ENCODE results near the gene CDK5R2. TPM values are rescaled to one million over a fixed set of nuclear protein-coding genes. Genes with fewer than 3 reads are reported as not detected.

The CDK5R2 gene
- total RNA-seq, 1 donor from 2014 or later: not detected

DNA sequence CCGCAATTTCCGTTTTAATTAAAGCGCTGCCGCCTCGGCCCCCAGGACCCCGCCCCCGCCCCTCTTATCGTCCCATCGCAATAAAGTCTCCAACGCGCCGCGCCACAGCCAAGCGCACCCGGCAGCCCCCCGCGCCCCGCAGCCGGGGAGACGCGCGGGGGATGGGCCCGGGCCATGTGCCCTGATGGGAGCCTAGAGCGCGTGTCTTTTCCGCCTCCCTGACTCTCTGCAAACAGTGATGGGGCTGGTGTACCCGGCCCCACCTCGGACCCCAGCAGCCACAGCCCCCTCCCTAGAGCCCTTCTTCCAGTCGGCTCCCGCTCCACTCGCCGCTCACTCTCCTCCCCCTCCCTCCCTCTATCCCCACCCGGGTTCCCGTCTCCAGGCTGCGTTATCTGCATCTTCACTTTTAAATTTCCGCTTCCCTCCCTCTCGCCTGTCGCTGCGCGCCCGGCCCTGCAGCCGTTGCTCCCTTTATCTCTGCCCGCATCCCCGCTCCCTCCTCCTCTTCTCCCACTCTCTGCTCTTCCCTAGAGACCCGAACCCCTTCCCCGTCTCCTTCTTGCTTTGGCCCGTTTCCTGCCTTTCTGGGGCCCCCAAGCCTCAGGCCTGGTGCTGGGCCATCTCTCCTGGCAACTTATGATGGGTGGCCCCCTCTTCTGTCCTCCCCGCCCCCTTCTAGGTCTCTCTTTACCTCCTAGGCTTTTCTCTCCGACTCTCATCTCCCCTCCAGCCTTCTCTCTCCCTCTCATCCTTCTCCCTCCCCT lies 26.0 kb downstream of the CDK5R2 start:
- intact Hi-C loops (cut with micrococcal nuclease): no loop called here
- DNase-seq (no peak), ATAC-seq (no peak)

DNA sequence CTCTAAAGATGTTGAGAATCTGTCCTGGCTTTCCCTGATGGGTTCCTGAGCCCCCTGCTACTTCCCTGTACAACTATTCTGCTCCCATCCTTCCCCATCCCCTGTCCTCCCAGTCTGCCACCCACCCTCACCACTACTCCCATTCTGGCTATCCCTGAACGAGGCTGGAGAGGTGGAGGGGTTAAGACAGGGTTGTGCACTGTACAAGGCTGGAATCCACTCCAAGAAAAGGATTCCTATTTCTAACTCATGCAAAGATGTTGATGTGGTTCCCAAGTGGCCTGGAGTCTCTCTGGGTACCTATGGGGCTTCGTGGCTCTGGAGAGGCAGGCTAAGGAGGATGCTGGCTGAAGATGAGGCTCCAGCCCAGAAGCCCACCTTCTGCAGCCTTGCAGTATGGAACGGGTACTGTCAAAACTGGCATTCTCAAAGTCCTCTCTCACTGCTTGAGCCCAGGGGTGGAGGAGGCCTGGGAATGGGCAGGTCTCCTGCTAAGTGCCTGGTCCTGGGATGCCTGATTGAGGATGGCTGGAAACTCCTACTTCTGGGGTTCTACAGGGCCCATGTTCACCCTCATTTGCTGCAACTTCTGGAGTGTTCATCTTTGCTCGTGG lies 26.8 kb downstream of the CDK5R2 start:
- no peak for DNase-seq
- ATAC-seq: no peak
- intact Hi-C loops (cut with micrococcal nuclease): no loop called here

DNA sequence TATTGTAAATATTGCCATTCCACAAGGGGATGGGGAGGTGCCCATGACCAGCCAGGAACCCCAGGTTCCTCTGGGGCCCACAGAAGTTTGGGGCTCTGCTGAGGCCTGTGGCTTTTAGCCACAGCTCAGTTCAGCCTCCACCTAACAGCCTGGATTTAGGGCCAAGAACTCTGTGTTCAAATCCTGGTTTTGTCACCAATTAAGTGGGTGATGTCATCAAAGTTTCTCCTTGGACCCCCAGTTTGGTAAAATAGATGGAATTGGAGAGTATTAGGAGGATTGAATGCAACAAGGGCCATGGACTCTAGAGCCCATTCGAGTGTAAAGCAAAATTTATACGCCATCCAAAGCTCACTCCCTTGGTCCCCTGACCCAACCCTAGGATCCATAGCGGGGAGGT lies 28.7 kb downstream of the CDK5R2 start:
- DNase-seq: no peak
- no peak for ATAC-seq
- intact Hi-C loops (cut with micrococcal nuclease): no loop called here

DNA sequence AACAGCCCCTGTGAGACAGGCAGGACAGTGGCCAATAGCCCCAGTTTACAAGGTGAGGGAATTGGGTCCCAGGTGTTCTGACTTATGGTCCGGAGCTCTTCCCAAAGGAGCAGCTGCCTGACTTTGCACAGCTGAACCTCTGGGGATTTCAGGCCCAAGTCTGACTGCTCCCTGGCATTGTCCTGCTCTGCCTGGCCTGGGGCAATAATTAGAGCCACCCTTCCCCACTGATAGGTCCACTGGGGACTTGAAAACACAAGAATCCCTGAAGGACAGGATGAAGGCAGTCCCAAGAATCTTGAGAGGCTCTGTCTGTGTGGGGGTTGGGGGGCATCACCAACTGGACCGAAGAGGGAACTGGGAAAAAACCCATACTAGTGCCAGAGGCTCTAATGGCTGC lies 29.2 kb downstream of the CDK5R2 start:
- intact Hi-C loops (cut with micrococcal nuclease): no loop called here
- ATAC-seq: no peak
- no peak for DNase-seq

DNA sequence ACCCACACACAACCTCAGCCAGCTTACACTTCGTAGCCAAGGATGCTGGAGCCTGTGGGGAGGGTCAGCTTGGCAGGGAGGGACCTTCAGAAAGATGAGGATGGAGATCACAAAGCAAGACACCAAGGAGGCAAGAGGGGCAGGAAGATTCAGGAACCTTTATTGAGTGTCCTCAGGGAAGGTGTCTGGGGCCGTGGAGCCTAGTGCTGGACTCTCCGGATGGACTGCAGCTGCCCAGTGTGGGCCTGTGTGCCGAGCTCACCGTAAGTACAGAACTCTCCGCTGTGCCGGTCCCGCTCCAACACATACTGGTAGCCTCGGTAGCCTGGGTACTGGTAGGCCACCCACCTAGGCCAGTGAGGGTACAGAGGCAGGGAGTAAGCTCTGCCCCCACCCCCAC lies 30.6 kb downstream of the CDK5R2 start:
- no peak for DNase-seq
- intact Hi-C loops (cut with micrococcal nuclease): no loop called here
- no peak for ATAC-seq

DNA sequence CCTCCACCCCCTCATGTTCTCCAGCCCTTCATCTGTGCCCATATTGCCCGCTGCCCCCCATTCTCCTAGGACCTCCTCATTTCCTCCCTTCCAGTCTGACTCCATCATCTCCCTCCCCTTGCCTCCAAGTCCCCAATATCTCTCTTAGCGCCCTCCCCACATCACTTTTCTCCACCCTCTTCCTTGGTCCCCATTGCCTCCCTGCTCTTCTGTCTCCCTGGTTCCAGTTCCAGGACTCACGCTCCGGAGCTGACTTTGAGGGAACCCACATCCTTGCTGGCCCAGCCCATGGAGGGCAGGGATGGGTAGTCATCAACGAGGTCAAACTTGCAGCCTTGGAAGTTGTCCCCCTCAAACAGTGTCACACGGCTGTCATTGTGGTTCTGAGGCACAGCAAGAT lies 31.1 kb downstream of the CDK5R2 start:
- no peak for ATAC-seq
- DNase-seq: no peak
- intact Hi-C loops (cut with micrococcal nuclease): no loop called here

DNA sequence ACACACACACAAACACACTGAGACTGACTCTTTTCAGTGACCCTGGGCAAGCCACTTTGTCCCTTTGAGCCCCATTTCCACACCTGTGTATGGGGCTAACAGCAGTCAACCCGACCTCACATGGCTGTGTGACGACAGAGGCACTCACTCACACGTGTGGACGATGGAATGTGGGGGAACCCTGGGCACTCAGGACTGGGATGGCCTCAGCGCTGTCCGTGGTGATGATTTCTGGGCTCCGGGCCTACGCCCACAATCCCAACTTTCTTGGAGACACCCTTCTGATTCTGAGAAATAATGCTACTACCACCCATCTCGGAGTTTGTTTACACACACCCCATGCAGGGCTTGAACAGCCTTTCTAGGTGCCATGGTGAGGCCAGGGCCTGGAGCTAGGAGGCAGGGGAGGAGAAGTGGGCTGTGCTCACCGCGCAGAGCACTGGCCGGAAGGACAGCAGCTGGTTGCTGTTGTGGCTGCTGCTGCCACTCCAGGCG lies 32.3 kb downstream of the CDK5R2 start:
- DNase-seq (no peak), ATAC-seq (no peak)
- intact Hi-C loops (cut with micrococcal nuclease): no loop called here

DNA sequence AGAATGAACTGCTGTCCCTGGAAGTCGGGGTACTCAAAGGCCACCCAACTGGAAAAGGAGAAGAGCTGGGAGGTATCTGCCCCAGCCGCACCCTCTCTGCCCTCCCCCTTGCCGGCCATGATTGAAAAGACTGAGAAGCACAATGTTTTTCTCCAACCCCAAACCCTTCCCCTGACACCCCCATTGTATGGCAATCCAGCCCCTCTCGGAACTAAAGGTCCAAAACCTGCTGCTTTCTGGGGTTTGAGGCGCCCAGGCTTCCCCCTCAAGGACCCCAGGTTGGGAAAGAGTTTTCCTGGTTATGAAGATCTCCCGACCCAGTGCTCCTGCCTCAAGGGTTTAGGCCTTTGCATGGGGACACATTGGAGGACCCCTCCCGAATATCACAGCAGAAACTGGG lies 32.7 kb downstream of the CDK5R2 start:
- DNase-seq: no peak
- no peak for ATAC-seq
- intact Hi-C loops (cut with micrococcal nuclease): no loop called here

DNA sequence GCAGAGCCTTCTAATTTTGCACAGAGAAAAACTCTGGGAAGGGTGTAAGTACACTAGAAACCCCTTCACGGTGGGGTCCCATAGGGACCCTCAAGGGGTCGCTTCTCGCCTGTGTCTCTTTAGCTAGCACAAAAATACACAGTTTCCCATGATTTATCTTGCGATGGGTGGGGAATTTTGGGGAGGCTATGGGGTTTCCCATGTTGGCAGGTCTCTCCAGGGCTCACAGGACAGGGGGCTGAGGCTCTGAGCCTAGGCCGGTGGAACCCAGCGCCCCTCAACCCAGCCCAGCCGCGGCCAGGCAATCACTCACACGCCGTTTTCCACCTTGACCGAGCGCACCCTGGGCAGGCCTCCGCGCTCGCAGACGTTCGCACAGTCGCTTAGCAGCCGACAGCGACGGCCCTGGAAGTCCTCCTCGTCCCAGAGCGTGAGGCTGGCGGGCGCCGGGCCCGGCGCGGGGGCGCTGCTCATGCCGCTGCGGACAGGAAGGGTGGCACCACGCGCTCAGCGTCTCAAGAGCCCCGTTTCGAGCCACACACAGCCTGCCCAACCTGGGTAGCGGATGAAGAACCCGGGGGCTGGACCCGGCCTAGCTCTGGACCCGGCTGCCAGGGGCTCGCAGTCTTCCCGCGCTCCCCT lies 33.4 kb downstream of the CDK5R2 start:
- ATAC-seq (peak; percentile 12), DNase-seq (no peak)
- intact Hi-C loops (cut with micrococcal nuclease): no loop called here

DNA sequence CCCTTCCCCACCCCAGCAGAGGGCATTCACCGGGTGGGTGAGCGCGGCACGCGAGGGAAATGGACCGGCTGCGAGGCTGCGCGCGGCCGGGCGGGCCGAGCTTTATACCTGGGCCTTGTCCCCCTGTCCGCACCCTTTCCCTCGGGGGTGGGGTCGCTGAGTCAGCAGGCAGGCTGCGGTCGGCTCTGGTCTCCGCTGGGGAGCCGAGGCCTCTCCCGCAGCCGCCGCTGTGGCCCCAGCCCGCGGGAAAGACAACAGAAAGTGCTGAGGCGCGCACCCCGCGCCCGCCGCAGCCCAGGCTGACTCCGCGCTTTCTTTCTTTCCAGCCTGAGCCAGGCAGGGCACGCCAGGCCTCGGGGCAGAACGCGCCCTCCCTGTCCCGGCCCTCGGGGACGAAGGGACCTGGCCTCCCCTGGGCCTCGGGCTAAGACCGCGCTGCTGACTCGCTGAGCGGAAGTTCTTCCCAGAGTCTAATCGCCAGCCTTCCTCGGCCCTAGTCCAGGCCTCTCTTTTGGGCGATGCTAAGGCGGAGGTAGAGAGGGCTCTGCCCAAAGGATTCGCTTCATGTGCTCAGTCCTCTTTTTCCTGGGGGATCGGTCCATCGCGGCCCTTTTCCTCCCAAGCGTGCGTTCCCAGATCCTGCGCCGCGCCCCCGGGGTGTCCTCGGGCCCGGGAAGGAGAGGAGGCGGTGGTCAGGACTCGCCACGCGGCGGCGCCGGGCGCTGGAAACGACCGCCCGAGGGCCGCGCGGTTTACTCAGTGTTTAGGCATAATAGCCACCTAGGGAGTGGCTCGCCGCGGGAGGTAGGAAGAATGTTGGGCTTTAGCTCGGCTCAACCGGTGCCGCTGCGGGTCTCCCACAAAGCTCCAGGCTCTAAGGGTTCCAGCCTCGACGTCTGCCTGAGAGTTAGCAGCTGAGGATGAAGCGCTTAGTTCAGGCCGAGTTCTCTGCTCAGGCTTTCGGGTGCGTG lies 34.2 kb downstream of the CDK5R2 start, which contains the start of gene CRYBA2:
Gene CRYBA2, minus strand, starts transcription at position 78 of the 971 bp plus-strand sequence. CDS start 246 bp downstream, outside the sequence.
- ATAC-seq: peak; percentile 21
- intact Hi-C loops (cut with micrococcal nuclease): no loop called here
- DNase-seq: no peak

DNA sequence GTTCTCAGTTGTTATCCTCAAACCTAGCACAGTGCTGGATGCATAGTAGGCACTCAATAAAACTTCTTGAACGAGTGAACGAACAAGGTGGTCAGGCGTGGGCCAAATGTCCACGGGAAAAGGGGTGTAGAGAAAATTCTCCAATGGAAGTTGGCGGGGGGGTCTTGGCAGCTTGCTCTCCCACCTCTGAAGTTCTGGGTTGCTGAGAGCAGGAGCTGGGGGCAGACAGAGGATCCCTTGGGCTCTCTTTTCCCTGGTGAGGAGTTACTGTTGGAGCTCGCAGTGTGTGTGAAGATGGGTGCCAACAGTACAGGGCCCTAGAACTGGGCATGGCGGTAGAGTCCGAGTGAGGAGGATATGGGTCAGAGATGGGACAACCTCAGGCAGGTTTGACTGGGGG lies 36.1 kb downstream of the CDK5R2 start:
- DNase-seq (no peak), ATAC-seq (no peak)
- intact Hi-C loops (cut with micrococcal nuclease): no loop called here

DNA sequence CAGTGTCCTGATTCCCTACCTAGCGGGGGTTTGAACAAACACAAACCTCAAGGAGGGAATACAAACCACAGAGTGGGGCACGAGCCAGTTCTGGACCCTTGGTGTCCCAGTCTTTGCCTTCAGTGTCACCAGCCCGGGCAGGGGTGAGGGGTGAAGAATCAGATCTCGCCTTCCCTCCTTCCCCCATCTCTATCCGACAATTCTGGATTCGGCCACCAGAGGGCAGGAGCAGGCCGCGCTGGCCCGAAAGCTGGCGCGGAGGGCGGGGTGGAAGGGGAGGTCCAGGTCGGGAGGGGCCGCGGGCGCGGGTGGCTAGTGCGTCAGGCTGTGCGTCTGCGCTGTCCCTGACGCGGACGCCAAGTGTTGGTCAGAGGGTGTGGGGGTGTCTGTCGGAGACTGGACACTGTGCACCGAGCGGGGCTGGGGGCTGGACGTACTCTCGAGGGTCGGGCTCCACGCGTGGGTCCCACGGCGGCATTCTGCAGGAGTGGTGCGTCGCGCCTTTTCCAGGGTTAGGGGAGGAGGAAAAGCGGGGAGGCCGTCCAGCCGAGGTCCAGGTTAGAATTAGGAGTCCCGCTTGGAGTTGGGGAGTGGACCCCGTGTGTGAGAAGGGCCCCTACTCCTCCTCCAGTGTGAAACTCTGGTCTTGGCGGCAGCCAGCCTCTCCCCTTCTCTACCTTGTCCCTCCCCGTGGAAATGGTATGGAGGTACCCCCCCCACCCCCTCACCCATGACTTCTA lies 36.7 kb downstream of the CDK5R2 start:
- DNase-seq (peak; percentile 88), ATAC-seq (peak; percentile 89)
- intact Hi-C loops (cut with micrococcal nuclease): no loop called here

DNA sequence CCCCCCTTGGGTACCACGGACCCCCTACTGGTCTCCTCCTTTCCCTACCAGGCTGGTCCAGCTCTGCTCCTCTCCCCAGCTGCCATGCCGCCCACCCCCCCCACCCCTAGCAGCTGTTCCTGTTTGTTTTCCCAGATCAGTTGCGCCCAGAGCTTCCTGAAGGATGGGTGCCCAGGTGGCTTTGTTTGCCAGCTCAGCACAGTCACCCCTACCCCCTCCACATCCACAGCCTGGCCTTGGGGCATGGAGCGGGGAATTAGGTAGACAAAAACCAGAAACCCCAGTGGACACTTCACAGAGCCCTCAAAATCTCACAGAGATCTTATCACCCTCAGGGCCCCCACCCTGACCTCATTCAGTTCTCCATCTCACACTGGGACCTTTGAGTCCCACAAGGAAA lies 37.5 kb downstream of the CDK5R2 start:
- DNase-seq (no peak), ATAC-seq (no peak)
- intact Hi-C loops (cut with micrococcal nuclease): no loop called here

DNA sequence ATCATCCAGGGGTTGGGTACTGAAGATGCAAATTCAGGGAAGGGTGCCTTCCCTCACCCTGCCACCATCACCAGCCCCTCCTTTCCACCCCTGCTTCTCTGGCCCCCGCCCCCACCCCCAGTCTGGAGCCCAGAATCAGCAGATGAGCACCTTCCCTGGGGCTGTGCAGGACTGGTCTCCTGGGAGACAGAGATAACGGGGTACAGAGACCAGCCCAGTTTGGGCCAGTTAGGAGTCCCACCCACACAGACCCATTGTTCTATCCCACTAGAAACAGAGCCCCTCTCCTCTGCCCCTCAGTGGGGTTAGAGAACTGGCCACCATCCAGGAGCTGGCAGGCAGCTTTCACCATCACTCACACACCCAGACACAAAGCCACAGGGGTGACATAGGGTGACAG lies 38.3 kb downstream of the CDK5R2 start:
- DNase-seq (no peak), ATAC-seq (no peak)
- intact Hi-C loops (cut with micrococcal nuclease): no loop called here

DNA sequence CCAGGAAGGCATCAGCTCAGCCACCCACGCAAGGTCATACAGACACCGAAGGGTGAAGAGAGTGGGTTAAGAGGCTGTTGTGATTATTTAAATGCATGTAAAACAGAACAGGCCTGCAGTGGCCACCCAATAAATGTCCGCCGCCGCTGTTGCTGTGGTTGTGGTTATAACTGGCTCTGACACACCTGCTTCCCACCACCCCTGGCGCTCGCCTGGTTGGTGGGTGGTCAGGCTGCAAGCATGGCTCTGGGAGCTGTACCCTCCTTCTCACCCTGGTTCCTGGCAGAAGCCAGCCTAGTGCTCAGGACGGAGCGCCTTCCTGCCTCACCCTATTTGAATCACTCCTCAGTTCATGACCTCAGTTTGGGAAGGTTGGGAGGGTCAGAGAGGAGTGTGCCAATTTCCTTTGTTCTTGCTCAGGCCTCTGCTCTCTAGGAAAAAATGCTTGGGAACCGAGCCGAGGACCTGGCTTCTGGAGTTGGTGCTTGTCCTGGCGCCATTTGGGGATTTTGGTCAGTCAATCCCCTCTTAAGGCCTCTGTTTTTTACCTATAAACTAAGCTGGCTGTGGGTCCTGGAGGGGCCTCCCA lies 39.0 kb downstream of the CDK5R2 start:
- intact Hi-C loops (cut with micrococcal nuclease): no loop called here
- DNase-seq (no peak), ATAC-seq (no peak)

DNA sequence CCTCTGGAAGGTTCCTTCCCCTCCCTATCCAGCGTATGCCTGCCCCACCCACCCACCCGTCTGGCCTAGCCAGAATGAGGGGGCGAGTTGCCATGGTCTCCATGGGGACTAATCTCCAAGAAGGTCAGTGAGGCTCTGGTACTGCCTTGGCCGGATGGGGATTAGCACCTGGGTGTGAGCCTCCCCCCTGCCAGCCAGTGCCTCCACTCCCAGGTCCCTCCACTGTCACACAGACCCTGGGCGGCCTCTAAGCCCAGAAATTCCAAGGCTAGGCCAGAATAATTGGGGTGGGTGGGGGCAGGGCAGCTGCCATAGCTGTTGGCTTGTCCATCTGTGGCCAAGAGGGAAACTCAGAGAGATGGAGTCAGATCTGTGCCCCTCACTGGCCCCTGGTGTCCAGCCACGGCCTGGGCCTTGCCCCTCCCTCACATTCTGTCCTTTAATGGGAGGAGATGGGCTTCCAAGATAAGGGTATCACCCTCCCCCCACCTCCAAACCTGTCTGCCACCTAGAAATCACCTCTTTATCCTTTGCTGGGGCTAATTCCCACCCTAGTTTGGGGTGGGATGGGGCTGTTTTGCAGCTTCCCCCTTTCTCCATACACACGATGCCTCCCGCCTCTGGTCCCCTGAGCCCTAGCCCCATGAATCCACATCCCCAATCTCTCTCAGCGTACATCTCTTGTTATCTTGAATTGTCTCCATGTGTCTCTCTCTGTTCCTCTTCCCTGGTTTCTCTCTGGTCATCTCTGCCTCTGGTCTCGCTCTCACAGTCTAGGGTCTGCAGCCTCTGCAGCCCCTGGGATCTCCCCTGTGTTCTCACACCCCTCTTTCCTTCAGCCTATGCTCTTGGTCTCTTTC lies 39.8 kb downstream of the CDK5R2 start:
- intact Hi-C loops (cut with micrococcal nuclease): no loop called here
- DNase-seq: no peak
- ATAC-seq: no peak

DNA sequence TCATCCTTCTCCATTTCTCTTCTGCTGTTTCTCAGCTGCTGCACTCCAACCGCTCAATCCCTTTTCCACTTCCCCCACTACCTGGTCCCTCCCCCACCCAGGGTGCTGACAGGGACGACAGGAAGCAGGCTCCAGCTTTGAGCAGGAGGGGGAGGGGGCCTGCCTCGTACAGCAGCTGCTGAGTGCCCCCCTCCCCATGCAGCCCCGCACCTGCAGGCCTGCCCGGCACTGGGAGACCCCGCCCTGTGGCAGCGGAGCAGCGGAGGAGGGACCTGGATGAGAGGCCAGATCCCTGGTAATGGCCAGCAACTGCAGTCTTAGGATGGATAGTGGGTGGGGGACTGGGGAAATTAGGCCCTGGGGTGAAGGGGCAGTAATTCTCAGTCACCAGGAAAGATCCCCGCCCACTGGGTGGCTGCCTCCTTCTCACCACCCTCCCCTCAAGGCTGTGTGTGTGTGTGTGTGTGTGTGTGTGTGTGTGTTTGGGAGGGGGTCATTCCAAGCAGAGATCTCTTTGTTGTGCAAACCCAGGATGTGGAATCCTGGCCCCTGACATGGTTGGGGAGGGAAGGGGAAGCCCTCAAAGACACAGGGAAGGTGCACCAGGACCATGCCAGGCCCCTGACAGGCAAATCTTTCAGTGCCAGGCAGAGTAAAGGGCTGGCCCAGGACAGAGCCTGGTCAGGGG lies 40.6 kb downstream of the CDK5R2 start:
- no peak for ATAC-seq
- intact Hi-C loops (cut with micrococcal nuclease): no loop called here

More for the DNA sequence above, 40.6 kb downstream of the CDK5R2 start:
- no peak for DNase-seq
